DOHH2 (cell line): ENCODE measurements around the gene PTPRN2.

Source experiments
- EZH2phosphoT487 ChIP-seq: fragments of 200-600 bp; sonication (generic); IDR thresholded peaks from 2 replicates; pipeline ENCODE4 v1.6.1; 2017; ENCODE audit warnings: borderline replicate concordance, mild to moderate bottlenecking, antibody characterized with exemption, low read length, moderate library complexity, mixed read lengths
- TF ChIP-seq, protein P1 (sequence below): fragments of 200-600 bp; sonication (generic); IDR thresholded peaks from one replicate; pipeline ENCODE4 v1.5.1; 2014; ENCODE audit warnings: antibody characterized with exemption, mild to moderate bottlenecking, low read depth, low read length; ENCODE audit not compliant: poor library complexity, severe bottlenecking

DNA sequence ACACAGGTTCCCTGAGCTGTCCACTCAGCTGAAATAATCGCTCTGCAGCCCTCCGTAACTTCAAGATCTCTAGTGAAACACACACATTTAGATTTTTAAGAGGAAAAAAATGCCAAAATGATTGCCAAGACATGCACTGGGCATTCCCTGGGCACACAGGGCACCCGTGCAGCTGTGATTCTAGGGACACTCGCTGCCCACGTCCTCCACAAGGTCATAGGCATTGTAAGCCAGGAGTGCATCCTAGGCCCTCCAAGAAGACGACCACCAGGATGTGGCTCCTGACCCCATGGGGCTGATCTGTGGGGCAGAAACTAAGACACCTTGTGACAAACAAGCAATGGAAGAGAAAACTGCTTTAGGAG, 563.3 kb downstream of the PTPRN2 start:
- TF ChIP-seq, protein P1, sequence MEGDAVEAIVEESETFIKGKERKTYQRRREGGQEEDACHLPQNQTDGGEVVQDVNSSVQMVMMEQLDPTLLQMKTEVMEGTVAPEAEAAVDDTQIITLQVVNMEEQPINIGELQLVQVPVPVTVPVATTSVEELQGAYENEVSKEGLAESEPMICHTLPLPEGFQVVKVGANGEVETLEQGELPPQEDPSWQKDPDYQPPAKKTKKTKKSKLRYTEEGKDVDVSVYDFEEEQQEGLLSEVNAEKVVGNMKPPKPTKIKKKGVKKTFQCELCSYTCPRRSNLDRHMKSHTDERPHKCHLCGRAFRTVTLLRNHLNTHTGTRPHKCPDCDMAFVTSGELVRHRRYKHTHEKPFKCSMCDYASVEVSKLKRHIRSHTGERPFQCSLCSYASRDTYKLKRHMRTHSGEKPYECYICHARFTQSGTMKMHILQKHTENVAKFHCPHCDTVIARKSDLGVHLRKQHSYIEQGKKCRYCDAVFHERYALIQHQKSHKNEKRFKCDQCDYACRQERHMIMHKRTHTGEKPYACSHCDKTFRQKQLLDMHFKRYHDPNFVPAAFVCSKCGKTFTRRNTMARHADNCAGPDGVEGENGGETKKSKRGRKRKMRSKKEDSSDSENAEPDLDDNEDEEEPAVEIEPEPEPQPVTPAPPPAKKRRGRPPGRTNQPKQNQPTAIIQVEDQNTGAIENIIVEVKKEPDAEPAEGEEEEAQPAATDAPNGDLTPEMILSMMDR = no peak
- TF ChIP-seq EZH2phosphoT487 = no peak
